ENCODE results near the gene EPAS1.

- TF ChIP-seq CTCF (IDR thresholded peaks at IDR 0.05) (no peak), EZH2 (IDR thresholded peaks at IDR 0.05) (peak; percentile 76), EZH2phosphoT487 (IDR thresholded peaks at IDR 0.05) (peak; percentile 26)
These were observed 879 bp upstream of the EPAS1 start for GRCh38 chr2:46296216-46296839.
